Upper lobe of right lung (tissue), 1 donor: ENCODE results near the gene COX10. TPM values are rescaled to one million over a fixed set of nuclear protein-coding genes. Genes with fewer than 3 reads are reported as not detected.
"Not testable (repeated sequence)": the region's sequence is repeated elsewhere in the genome, so short reads cannot be mapped to it uniquely, and the experiment has no call there.

Experiments used
- ATAC-seq: fragments of 200-7000 bp; cut with Tn5 transposase; one replicate; pipeline ENCODE4 v1.9.1; 2020; ENCODE audit warnings: mild to moderate bottlenecking, moderate library complexity
- DNase-seq: peaks from one replicate; pipeline ENCODE4 v3.0.0-alpha.2; 2020
- H3K27ac ChIP-seq: fragments of 200-600 bp; one replicate; pipeline ENCODE4 v1.8.0; 2022
- H3K27me3 ChIP-seq: fragments of 200-600 bp; one replicate; pipeline ENCODE4 v1.8.0; 2022; ENCODE audit warnings: mild to moderate bottlenecking
- H3K36me3 ChIP-seq: fragments of 200-600 bp; one replicate; pipeline ENCODE4 v1.8.0; 2022
- H3K4me1 ChIP-seq: fragments of 200-600 bp; one replicate; pipeline ENCODE4 v1.8.0; 2022
- H3K4me3 ChIP-seq: fragments of 200-600 bp; one replicate; pipeline ENCODE4 v1.8.0; 2022; ENCODE audit warnings: mild to moderate bottlenecking
- H3K9me3 ChIP-seq: fragments of 200-600 bp; one replicate; pipeline ENCODE4 v1.8.0; 2022
- intact Hi-C: fragments of 100-400 bp; cut with DNase I; formaldehyde crosslinking; loops from one replicate; pipeline ENCODE4 v1.11.0; 2022
- total RNA-seq: library from RNA; stranded (reverse); fragmentation: NEBNext Ultra II Directional; extraction: Animal tissue kit (Norgen Biotek cat#: 25700); gene quantifications from one replicate; pipeline ENCODE4 v1.2.1, GENCODE V29; 2021
- TF ChIP-seq, protein P1 (sequence below): fragments of 200-600 bp; IDR thresholded peaks from one replicate; pipeline ENCODE4 v1.8.0; 2022; ENCODE audit warnings: antibody characterized with exemption
- donor health status: DM: no; HTN: yes; CAD: no; lungs with severe emphysema.

Gene COX10
- total RNA-seq, 1 donor from 2014 or later: 13.5 TPM

DNA sequence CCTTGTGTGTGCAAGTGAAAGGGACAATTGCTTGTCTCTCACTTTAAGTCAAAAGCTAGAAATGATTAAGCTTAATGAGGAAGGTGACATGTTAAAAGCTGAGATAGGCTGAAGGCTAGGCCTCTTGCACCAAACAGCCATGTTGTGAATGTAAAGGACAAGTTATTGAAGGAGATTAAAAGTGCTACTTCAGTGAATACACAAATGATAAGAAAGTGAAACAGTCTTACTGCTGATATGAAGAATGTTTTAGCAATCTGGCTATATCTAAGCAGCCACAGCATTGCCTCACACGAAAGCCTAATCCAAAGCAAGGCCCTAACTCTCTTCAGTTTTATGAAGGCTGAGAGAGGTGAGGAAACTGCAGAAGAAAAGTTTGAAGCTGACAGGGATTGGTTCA, 96.3 kb downstream of the COX10 start:
- no peak for ATAC-seq
- TF ChIP-seq, protein P1, sequence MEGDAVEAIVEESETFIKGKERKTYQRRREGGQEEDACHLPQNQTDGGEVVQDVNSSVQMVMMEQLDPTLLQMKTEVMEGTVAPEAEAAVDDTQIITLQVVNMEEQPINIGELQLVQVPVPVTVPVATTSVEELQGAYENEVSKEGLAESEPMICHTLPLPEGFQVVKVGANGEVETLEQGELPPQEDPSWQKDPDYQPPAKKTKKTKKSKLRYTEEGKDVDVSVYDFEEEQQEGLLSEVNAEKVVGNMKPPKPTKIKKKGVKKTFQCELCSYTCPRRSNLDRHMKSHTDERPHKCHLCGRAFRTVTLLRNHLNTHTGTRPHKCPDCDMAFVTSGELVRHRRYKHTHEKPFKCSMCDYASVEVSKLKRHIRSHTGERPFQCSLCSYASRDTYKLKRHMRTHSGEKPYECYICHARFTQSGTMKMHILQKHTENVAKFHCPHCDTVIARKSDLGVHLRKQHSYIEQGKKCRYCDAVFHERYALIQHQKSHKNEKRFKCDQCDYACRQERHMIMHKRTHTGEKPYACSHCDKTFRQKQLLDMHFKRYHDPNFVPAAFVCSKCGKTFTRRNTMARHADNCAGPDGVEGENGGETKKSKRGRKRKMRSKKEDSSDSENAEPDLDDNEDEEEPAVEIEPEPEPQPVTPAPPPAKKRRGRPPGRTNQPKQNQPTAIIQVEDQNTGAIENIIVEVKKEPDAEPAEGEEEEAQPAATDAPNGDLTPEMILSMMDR: no peak
- Histone ChIP-seq H3K36me3 (no peaks in the 10 kb centered on the region), H3K4me1 (no peaks in the 10 kb centered on the region), H3K27me3 (no peaks in the 10 kb centered on the region), H3K9me3 (no peaks in the 10 kb centered on the region), H3K27ac (no peak overlapping the region), H3K4me3 (no peak overlapping the region)
- intact Hi-C loops: no loop called here
- DNase-seq: no peak

DNA sequence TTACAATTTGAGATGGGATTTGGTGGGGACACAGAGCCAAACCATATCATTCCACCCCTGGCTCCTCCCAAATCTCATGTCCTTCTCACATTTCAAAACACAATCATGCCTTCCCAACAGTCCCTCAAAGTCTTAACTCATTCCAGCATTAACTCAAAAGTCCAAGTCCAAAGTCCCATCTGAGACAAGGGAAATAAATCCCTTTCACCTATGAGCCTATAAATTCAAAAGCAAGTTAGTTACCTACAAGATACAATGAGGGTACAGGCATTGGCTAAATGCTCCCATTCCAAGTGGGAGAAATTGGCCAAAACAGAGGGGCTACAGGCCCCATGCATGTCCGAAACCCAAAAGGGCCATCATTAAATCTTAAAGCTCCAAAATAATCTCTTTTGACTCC, 98.5 kb downstream of the COX10 start:
- H3K4me1 ChIP-seq, H3K27ac ChIP-seq, H3K27me3 ChIP-seq, H3K9me3 ChIP-seq, ATAC-seq, DNase-seq, H3K4me3 ChIP-seq, intact Hi-C loops, H3K36me3 ChIP-seq: not testable (repeated sequence)

DNA sequence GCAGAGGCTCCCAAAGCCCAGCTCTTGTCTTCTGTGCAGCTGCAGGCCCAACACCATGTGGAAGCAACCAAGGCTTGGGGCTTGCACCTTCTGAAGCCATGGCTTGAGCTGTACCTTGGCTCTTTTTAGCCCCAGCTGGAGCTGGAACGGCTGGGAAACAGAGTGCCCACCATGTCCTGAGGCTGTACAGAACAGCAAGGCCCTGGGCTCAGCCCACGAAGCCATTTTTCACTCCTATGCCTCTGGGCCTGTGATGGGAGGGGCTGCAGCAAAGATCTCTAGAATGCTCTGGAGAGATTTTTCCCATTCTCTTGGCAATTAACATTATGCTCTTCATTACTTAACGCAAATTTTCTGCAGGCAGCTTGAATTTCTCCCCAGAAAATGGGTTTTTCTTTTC, 99.3 kb downstream of the COX10 start:
- ATAC-seq: no peak
- TF ChIP-seq, protein P1: no peak
- intact Hi-C loops: no loop called here
- Histone ChIP-seq H3K27ac (no peak overlapping the region), H3K9me3 (no peaks in the 10 kb centered on the region), H3K27me3 (no peaks in the 10 kb centered on the region), H3K4me3 (no peak overlapping the region), H3K4me1 (no peaks in the 10 kb centered on the region), H3K36me3 (no peaks in the 10 kb centered on the region)
- no peak for DNase-seq

DNA sequence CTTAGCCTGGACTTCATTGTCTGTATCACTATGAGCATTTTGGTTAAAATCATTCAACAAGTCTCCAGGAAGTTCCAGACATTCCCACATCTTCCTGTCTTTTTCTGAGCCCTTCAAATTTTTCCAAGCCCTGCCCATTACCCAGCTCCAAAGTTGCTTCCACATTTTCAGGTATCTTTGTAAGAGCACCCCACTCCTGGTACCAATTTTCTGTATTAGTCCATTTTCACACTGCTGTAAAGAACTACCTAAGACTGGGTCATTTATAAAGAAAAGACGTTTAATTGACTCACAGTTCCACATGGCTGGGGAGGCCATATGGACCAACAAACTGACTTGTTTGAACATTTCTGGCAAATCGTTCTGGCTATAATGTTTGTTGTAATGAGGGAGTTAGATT, 100.0 kb downstream of the COX10 start:
- Histone ChIP-seq H3K36me3 (no peaks in the 10 kb centered on the region), H3K27me3 (no peaks in the 10 kb centered on the region), H3K27ac (no peak overlapping the region), H3K4me3 (no peak overlapping the region), H3K4me1 (no peaks in the 10 kb centered on the region), H3K9me3 (no peaks in the 10 kb centered on the region)
- TF ChIP-seq, protein P1: no peak
- intact Hi-C loops: no loop called here
- no peak for DNase-seq
- no peak for ATAC-seq

DNA sequence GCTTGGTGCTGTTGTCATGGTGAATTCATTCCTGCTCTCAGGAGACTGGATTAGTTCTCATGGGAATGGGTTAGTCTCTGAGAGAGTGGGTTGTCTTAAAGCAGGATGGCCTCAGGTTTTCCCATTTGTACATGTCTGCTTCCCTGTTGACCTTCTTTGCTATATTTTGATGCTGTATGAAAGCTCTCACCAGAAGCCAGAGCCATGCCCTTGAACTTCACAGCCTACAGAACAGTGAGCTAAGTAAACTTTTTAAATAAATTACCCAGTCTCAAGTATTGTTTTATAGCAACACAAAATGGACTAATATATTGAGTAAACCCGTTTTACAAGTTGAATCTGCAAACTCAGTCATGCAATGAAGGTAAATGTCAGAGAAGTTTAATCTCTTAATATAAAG, 100.6 kb downstream of the COX10 start:
- DNase-seq (no peak), ATAC-seq (no peak)
- no peaks in the 10 kb centered on the region for H3K9me3 ChIP-seq
- TF ChIP-seq, protein P1: no peak
- H3K27ac ChIP-seq: no peak overlapping the region
- no peaks in the 10 kb centered on the region for H3K36me3 ChIP-seq
- intact Hi-C loops: no loop called here
- no peak overlapping the region for H3K4me3 ChIP-seq
- no peaks in the 10 kb centered on the region for H3K27me3 ChIP-seq
- no peaks in the 10 kb centered on the region for H3K4me1 ChIP-seq

DNA sequence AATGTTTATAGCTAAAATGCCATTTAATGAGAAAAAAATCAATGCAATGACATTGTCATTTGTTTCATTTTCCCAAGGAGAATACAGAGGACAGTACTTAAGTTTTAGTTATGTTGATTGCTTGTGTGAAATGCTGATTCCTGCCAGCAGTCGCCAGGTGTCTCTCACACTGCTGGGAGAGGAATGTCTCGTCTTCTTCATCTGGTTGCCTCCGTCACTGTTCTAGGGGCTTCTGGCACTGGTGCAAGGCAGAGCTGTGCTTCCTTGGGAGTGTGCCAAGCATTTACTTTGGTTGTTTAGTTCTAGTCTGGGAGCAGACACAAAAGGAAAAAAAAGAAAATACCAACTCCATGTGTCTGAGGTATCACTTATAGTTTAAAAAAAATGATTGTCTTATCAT, 107.7 kb downstream of the COX10 start:
- intact Hi-C loops, H3K27ac ChIP-seq, H3K4me3 ChIP-seq, ATAC-seq, H3K4me1 ChIP-seq, H3K27me3 ChIP-seq, DNase-seq, H3K36me3 ChIP-seq, H3K9me3 ChIP-seq: not testable (repeated sequence)

DNA sequence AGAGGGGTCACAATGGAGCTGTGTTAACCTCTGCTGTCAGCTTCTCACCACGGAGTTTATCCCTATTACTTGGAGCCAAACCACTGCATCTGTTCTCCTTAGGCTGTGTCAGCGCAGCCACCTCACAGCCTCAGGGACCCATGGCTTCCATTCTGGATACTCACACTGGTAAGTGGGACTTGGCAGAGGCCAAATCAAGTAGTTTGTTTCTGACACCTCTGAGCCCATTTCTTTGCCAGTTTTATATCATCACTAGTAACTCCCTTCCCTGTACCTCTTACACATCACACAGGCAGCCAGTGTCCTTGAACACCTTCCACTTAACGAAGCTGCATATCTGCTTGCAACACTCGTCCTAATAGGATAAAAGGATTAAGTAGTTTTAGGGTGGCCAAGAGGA, 108.5 kb downstream of the COX10 start:
- H3K27ac ChIP-seq, intact Hi-C loops, DNase-seq, H3K4me3 ChIP-seq, H3K4me1 ChIP-seq, H3K9me3 ChIP-seq, ATAC-seq, H3K36me3 ChIP-seq, H3K27me3 ChIP-seq: not testable (repeated sequence)

DNA sequence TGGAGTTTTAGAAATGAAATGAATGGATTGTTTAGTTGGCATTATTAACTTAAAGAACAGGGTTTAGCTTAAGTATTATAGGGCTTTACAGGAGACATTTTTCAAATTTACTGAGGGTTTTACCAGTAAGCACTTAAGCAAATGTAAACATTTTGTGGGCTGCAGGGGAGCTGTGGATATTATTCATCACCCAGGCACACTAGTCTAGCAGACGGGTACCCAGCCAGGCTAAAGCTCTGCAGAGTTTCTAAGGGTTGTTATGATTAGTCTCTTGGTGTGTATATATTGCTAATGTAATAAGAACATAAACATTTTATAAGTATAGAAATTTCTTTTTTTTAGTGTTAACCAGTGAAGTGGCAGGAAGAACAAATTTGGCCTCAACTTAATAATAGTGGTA, 110.6 kb downstream of the COX10 start:
- H3K9me3 ChIP-seq, H3K4me1 ChIP-seq, intact Hi-C loops, H3K27me3 ChIP-seq, DNase-seq, H3K36me3 ChIP-seq, ATAC-seq, H3K4me3 ChIP-seq, H3K27ac ChIP-seq: not testable (repeated sequence)

DNA sequence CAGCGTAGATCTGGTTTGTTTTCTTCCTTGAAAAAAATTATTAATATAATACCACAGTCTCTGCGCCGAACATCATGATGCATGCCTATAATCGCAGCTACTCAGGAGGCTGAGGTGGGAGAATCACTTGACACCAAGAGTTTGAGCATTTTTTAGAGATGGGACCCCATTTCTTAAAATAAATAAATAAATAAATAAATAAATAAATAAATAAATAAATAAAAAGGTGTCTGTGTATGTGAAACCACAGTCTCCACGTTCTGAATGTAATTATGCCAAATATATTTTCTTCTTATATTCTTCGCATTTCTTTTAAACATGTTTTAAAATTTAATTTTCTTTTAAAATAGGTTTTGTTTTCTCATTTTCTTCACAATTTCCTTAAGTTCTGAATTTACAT, 112.8 kb downstream of the COX10 start:
- ATAC-seq, DNase-seq, H3K4me1 ChIP-seq, H3K9me3 ChIP-seq, H3K36me3 ChIP-seq, H3K27ac ChIP-seq, H3K27me3 ChIP-seq, intact Hi-C loops, H3K4me3 ChIP-seq: not testable (repeated sequence)

DNA sequence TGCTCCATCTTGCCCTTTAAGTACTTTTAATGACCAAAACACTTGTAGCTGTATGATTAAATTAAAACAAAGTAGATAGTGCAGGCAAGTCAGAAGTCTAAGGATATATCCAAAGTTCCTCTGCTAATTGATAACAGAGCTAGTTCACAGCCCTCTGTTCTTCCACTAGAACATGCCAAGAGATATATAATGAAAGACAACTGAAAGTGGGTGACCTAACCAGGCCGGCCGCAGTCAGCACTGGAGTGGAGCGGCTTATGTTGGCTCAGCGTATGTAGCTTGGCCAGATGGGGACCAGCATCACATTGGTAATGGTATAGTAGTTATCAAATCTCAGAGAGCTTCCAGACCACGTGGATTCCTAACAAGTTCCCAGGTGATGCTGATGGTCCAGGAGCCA, 115.2 kb downstream of the COX10 start:
- H3K4me3 ChIP-seq, H3K9me3 ChIP-seq, H3K36me3 ChIP-seq, H3K27ac ChIP-seq, H3K4me1 ChIP-seq, intact Hi-C loops, ATAC-seq, H3K27me3 ChIP-seq, DNase-seq: not testable (repeated sequence)

DNA sequence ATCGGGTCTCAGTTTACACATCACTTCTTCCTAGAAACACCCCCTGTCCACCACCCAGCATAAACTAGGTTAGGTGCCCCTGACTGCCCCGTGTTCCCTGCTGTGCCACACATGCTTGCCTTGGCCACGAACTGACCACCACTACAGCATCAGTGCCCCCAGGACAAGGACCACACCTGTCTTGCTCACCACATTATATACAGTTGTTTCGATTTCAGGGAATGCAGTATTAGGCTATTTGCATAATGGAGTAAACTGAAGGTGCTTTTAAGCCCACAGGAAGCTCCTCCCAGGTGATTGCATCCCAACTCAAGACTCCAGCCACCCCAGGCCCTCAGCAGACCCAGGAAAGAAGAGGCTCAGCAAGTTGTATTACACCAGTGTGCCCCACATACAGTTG, 117.1 kb downstream of the COX10 start:
- H3K4me1 ChIP-seq, H3K4me3 ChIP-seq, H3K27ac ChIP-seq, DNase-seq, ATAC-seq, H3K9me3 ChIP-seq, intact Hi-C loops, H3K27me3 ChIP-seq, H3K36me3 ChIP-seq: not testable (repeated sequence)
